Breast epithelium (tissue), 3 donors: ENCODE measurements around the gene ACP7.

Experiments
- POLR2A ChIP-seq: fragments of 450-650 bp; IDR thresholded peaks from one replicate; pipeline ENCODE4 v1.6.1; 2016; ENCODE audit warnings: antibody characterized with exemption, mild to moderate bottlenecking, moderate library complexity
- POLR2AphosphoS5 ChIP-seq, 3 donors: sonication (generic); formaldehyde crosslinking; IDR thresholded peaks; one replicate each; pipeline ENCODE4 v1.6.1; 2017; ENCODE audit warnings: antibody characterized with exemption in 3 of 3
- TF ChIP-seq, protein P1 (sequence below), 3 donors: fragments of 450-650 bp; IDR thresholded peaks; one replicate each; pipeline ENCODE4 v1.5.1; 2016 to 2017; ENCODE audit warnings: antibody characterized with exemption in 3 of 3, mild to moderate bottlenecking in 3 of 3, moderate library complexity in 3 of 3

- TF ChIP-seq, protein P1, sequence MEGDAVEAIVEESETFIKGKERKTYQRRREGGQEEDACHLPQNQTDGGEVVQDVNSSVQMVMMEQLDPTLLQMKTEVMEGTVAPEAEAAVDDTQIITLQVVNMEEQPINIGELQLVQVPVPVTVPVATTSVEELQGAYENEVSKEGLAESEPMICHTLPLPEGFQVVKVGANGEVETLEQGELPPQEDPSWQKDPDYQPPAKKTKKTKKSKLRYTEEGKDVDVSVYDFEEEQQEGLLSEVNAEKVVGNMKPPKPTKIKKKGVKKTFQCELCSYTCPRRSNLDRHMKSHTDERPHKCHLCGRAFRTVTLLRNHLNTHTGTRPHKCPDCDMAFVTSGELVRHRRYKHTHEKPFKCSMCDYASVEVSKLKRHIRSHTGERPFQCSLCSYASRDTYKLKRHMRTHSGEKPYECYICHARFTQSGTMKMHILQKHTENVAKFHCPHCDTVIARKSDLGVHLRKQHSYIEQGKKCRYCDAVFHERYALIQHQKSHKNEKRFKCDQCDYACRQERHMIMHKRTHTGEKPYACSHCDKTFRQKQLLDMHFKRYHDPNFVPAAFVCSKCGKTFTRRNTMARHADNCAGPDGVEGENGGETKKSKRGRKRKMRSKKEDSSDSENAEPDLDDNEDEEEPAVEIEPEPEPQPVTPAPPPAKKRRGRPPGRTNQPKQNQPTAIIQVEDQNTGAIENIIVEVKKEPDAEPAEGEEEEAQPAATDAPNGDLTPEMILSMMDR (IDR thresholded peaks at IDR 0.05), result no peak
- TF ChIP-seq POLR2AphosphoS5 (IDR thresholded peaks at IDR 0.05) (no peak), POLR2A (no peak)
Measured at GRCh38 chr19:39122934-39123731, 39.0 kb downstream of the ACP7 start.
